Upper lobe of left lung (tissue), 4 donors: ENCODE measurements around the gene DHRS7B.

Experiments used
- EP300 ChIP-seq, 4 donors: sonication (generic); formaldehyde crosslinking; IDR thresholded peaks; one replicate each; pipeline ENCODE4 v1.5.1; 2017; ENCODE audit warnings: antibody characterized with exemption in 4 of 4, control low read depth in 2 of 4
- POLR2A ChIP-seq, 4 donors: fragments of 450-650 bp; IDR thresholded peaks; one replicate each; pipeline ENCODE4 v1.5.1; 2016 to 2017; ENCODE audit warnings: antibody characterized with exemption in 4 of 4, mild to moderate bottlenecking in 2 of 4
- POLR2AphosphoS5 ChIP-seq, 2 donors: sonication (generic); formaldehyde crosslinking; IDR thresholded peaks; one replicate each; pipeline ENCODE4 v1.5.1; 2017; ENCODE audit warnings: antibody characterized with exemption in 2 of 2
- TF ChIP-seq, protein P1 (sequence below), 6 experiments: fragments of 450-650 bp in 4 of 6; fragments of 200-600 bp in 2 of 6; sonication (generic) in 2 of 6; IDR thresholded peaks; one replicate each; pipeline ENCODE4 v1.5.1; 2016 to 2019; ENCODE audit warnings: antibody characterized with exemption in 6 of 6

DNA sequence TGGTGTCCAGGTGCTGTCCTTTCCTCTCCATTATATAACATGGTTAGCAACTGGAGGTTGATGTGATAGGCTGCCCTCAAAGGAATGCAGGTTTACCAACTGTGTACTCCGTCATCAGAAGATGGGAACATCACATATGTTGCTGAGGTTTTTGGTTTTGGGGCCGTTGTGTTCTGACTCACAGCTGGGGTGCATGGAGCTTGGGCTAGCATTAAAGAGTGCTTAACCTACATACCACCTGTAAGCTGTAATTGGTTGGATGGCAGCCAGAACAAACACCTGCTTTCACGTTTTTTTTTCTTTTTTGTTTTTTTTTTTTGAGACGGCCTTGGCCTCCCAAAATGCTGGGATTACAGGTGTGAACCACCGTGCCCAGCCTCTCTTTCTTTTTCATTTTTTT lies 66.3 kb downstream of the DHRS7B start:
- TF ChIP-seq, protein P1, sequence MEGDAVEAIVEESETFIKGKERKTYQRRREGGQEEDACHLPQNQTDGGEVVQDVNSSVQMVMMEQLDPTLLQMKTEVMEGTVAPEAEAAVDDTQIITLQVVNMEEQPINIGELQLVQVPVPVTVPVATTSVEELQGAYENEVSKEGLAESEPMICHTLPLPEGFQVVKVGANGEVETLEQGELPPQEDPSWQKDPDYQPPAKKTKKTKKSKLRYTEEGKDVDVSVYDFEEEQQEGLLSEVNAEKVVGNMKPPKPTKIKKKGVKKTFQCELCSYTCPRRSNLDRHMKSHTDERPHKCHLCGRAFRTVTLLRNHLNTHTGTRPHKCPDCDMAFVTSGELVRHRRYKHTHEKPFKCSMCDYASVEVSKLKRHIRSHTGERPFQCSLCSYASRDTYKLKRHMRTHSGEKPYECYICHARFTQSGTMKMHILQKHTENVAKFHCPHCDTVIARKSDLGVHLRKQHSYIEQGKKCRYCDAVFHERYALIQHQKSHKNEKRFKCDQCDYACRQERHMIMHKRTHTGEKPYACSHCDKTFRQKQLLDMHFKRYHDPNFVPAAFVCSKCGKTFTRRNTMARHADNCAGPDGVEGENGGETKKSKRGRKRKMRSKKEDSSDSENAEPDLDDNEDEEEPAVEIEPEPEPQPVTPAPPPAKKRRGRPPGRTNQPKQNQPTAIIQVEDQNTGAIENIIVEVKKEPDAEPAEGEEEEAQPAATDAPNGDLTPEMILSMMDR (IDR thresholded peaks at IDR 0.05): no peak
- TF ChIP-seq POLR2A (IDR thresholded peaks at IDR 0.05) (no peak), POLR2AphosphoS5 (IDR thresholded peaks at IDR 0.05) (no peak), EP300 (IDR thresholded peaks at IDR 0.05) (no peak)
